HG02970 (cell line): ENCODE results near the gene SGCB.
"Not testable (repeated sequence)": the region's sequence is repeated elsewhere in the genome, so short reads cannot be mapped to it uniquely, and the experiment has no call there.

ENCODE experiments used
- ATAC-seq: cut with Tn5 transposase; IDR thresholded peaks from one replicate; pipeline ENCODE4 v1.9.1; 2021; ENCODE audit warnings: mild to moderate bottlenecking, moderate library complexity, moderate number of reproducible peaks; ENCODE audit not compliant: unreplicated experiment, low FRiP score

SGCB gene

GRCh38 chr4:52038103-52038912, at the start of gene SGCB:
Gene SGCB, minus strand, starts transcription at chr4:52038299. Its CDS starts 40 bp downstream, at chr4:52038259.
- ATAC-seq = peak; percentile 85

- not testable (repeated sequence) for ATAC-seq
These were observed 48.3 kb upstream of the SGCB start for GRCh38 chr4:52086425-52086824.

GRCh38 chr4:52081216-52081615, 43.1 kb upstream of the SGCB start:
- ATAC-seq = no peak

GRCh38 chr4:52079659-52080058, 41.6 kb upstream of the SGCB start:
- ATAC-seq = no peak

GRCh38 chr4:52076731-52077130, 38.6 kb upstream of the SGCB start:
- ATAC-seq = no peak

- ATAC-seq = no peak
These were observed 33.9 kb upstream of the SGCB start for GRCh38 chr4:52071791-52072546.

GRCh38 chr4:52069571-52069970, 31.5 kb upstream of the SGCB start:
- ATAC-seq = no peak

GRCh38 chr4:52059372-52059771, 21.3 kb upstream of the SGCB start:
- ATAC-seq = no peak

- no peak for ATAC-seq
These were observed 20.2 kb upstream of the SGCB start for GRCh38 chr4:52058275-52058674.

GRCh38 chr4:52057196-52057595, 19.1 kb upstream of the SGCB start:
- ATAC-seq = no peak

GRCh38 chr4:52054254-52054653, 16.2 kb upstream of the SGCB start:
- ATAC-seq = no peak

GRCh38 chr4:52052475-52052780, 14.3 kb upstream of the SGCB start:
- ATAC-seq = no peak

GRCh38 chr4:52051615-52052474, 13.7 kb upstream of the SGCB start:
- ATAC-seq = no peak

GRCh38 chr4:52051213-52051614, 13.1 kb upstream of the SGCB start, which contains the start of gene SPATA18:
Gene SPATA18, plus strand, starts transcription at chr4:52051304. Its CDS starts 401 bp downstream, at chr4:52051705.
- no peak for ATAC-seq

- no peak for ATAC-seq
These were observed 11.2 kb upstream of the SGCB start for GRCh38 chr4:52049266-52049665.

GRCh38 chr4:52045028-52045427, 6.9 kb upstream of the SGCB start:
- no peak for ATAC-seq

GRCh38 chr4:52037689-52038102, 403 bp downstream of the SGCB start:
- peak; percentile 39 for ATAC-seq

- ATAC-seq = no peak
These were observed 1.1 kb downstream of the SGCB start for GRCh38 chr4:52036886-52037530.

GRCh38 chr4:52035190-52035589, 2.9 kb downstream of the SGCB start:
- ATAC-seq = no peak

GRCh38 chr4:52032005-52032404, 6.1 kb downstream of the SGCB start:
- ATAC-seq = no peak
